Fibroblast of pulmonary artery (primary cell): ENCODE data around the gene ULBP1.

Experiments
- DNase-seq: peaks from one replicate; pipeline ENCODE4 v3.0.0-alpha.2; 2010; ENCODE audit warnings: low read depth
- H3K4me3 ChIP-seq: replicated peaks from 2 replicates; pipeline ENCODE4 v1.5.1; 2011; ENCODE audit warnings: low read depth, mild to moderate bottlenecking, control low read depth, low read length, moderate library complexity
- TF ChIP-seq, protein P1 (sequence below): IDR thresholded peaks from 2 replicates; pipeline ENCODE4 v1.5.1; 2011; ENCODE audit warnings: mild to moderate bottlenecking, control low read depth, low read length, inconsistent platforms; ENCODE audit errors: missing control alignments

The ULBP1 gene

DNA sequence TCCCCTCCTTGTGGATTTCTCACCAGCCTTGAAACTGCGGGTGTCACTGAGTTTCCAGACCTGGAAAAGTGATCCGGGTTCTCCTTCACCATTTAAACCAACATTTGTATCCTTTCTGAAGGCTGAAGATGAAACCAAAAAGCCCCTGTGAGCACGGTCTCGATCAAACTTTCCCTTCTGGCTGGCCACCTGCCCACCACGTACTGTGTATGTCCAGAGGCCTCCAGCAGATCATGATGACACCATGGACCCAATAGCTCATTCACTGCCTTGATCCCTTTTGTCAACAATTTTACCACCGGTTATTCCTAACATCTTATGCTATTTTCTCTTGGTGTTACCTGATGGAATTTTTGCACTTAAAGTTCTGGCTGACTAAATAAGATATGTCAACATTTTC is 15.6 kb downstream of the ULBP1 start:
- no peak overlapping the region for H3K4me3 ChIP-seq
- DNase-seq: no peak
- TF ChIP-seq, protein P1, sequence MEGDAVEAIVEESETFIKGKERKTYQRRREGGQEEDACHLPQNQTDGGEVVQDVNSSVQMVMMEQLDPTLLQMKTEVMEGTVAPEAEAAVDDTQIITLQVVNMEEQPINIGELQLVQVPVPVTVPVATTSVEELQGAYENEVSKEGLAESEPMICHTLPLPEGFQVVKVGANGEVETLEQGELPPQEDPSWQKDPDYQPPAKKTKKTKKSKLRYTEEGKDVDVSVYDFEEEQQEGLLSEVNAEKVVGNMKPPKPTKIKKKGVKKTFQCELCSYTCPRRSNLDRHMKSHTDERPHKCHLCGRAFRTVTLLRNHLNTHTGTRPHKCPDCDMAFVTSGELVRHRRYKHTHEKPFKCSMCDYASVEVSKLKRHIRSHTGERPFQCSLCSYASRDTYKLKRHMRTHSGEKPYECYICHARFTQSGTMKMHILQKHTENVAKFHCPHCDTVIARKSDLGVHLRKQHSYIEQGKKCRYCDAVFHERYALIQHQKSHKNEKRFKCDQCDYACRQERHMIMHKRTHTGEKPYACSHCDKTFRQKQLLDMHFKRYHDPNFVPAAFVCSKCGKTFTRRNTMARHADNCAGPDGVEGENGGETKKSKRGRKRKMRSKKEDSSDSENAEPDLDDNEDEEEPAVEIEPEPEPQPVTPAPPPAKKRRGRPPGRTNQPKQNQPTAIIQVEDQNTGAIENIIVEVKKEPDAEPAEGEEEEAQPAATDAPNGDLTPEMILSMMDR: no peak

DNA sequence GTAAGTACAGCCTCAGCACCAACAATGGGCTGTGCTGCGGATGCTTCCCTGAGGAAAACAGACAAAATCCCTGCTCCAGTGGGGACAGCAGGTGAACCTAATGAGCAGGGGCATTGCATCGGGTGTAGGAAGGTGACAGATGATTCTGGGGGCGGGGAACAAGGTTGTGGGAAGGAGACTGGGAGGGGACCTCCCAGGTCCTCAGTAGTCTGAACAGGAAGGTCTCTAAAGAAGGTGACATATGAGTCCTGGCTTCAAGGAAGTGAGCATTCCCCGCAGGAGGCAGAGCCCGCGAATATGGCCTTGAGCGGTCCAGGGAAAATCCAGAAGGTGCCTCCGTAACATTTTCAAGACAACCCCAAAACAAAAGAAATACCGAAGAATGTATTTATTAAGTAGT is 19.4 kb downstream of the ULBP1 start:
- no peak overlapping the region for H3K4me3 ChIP-seq
- TF ChIP-seq, protein P1: no peak
- no peak for DNase-seq

DNA sequence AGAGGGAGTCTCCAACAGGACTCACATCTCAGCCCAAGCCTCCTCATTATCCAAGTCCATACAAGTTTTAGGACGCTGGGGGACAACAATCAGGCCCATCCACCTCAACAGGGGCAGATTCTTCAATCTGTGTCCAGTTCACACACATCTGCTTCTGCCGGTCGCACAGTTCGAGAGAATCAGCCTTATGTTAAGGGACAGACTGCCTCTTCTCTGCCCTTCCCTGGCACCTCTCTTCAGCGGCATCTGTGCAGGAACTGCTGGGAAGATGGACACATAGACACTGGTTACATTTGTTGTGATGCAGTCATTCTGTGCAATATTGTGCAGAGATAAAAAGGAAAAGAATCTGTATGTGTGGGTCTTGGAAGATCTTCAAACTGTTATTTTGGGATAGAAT is 21.0 kb downstream of the ULBP1 start:
- no peak overlapping the region for H3K4me3 ChIP-seq
- TF ChIP-seq, protein P1: no peak
- no peak for DNase-seq

DNA sequence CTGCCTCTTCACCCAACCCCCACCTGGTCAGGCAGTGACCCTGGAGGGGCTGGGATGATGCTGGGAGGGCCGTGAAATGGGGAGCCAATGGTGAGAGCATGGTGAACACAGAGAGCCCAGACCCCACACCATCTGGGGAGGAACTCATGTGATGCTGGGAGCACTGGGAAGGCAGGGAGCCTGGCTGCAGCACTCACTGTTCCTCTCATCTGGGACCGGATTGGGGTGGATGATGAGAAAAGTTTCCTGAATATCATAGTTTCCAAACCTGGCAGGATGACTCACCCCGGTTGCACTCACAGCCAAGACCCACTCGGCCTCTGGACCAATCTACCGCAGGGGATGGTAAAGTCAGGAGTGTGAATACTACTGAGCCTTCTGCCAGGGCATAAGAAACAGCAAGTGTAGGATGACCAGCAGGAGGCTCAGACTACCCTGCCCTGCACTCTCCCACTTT is 21.8 kb downstream of the ULBP1 start:
- TF ChIP-seq, protein P1: no peak
- DNase-seq: no peak
- no peak overlapping the region for H3K4me3 ChIP-seq

DNA sequence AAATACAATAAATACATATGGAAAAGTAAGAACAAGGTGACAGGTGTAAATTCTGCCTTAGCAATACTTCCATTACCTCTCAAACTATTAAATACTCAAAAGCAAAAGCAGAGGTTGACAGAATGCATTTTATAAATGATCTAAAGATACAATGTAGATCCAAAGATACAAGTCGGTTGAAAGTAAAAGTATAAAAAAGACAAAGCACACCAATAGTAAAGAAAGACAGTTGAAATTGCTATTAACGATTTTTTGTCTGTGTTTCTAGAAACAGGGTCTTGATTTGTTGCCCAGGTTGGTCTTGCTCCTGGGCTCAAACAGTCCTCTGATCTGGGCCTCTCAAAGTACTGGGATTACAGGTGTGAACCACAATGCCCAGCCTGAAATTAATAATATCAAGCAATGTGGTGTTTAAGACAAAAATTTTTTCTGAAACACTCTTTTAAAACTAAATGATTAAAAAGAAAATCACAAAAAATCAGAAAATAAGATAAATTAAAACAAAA is 23.9 kb downstream of the ULBP1 start:
- no peak for DNase-seq
- TF ChIP-seq, protein P1: no peak
- no peak overlapping the region for H3K4me3 ChIP-seq

DNA sequence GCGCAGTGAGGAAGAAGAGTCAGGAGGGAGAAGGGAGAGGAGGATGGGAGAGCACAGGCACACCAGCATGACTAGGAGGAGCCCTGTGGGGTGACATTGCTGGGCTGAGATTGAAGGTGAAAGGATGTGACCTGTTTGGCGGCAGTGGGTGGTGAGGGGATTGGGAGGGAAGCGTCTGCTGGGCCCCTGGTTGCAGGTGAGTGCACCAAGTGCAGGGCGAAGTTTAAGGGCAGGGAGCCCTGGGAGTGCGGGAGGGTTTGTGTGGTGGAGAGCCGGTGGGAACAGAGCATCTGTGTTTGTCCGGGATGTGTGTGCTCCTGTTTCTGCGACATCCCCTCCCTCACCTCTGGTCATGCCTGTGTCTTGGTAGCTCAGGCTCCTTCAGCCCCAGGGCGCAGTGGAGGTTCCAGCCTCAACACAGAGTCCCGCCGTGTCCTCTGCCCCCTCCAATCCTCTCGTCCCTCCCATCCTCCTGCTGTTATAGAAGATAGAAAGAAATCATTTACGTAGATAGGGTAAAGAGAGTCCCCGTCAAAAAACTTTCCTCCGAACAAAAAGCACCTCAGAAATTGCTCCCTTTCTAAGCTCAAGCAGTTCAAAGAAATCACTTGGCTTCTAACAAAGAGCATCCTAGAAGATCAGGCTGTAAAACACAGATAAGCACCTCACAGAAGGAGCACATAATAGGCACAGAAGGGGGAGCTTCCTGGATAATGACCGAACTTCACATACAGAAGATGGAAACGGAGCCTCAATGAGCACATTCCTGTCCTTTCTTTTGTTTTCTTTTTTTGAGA is 25.0 kb downstream of the ULBP1 start:
- TF ChIP-seq, protein P1: no peak
- H3K4me3 ChIP-seq: no peak overlapping the region
- no peak for DNase-seq
